HepG2 (cell line): ENCODE data around the gene CPNE8. TPM values are rescaled to one million over a fixed set of nuclear protein-coding genes. Genes with fewer than 3 reads are reported as not detected.

Source experiments
- ASH2L ChIP-seq: fragments of 300-600, 200-600 bp; sonication (generic); IDR thresholded peaks from 2 replicates; pipeline ENCODE4 v1.7.0; 2017; ENCODE audit warnings: low read depth, mild to moderate bottlenecking, moderate library complexity, mixed read lengths, low read length; ENCODE audit not compliant: insufficient read length
- ATF7-NPFF ChIP-seq: sonication (generic); formaldehyde crosslinking; IDR thresholded peaks from 2 replicates; pipeline ENCODE4 v1.8.1; 2023; ENCODE audit warnings: mild to moderate bottlenecking, low read depth, missing genetic modification reagents, moderate library complexity
- E2F1 ChIP-seq: sonication (generic); formaldehyde crosslinking; IDR thresholded peaks from 2 replicates; pipeline ENCODE4 v1.5.0; 2020; ENCODE audit warnings: missing genetic modification reagents
- EEA1 ChIP-seq: sonication (generic); formaldehyde crosslinking; IDR thresholded peaks from 2 replicates; pipeline ENCODE4 v1.5.1; 2020; ENCODE audit warnings: mild to moderate bottlenecking, missing genetic modification reagents, borderline replicate concordance
- FOXA3 ChIP-seq: IDR thresholded peaks from 2 replicates; pipeline ENCODE4 v1.6.1; 2016; ENCODE audit warnings: missing genetic modification reagents, missing compliant biosample characterization
- HNRNPL ChIP-seq: fragments of 200-400 bp; formaldehyde crosslinking; IDR thresholded peaks from 2 replicates; pipeline ENCODE4 v1.6.1; 2017; ENCODE audit warnings: mild to moderate bottlenecking, low read depth, low read length
- KDM2A ChIP-seq: sonication (generic); formaldehyde crosslinking; IDR thresholded peaks from 2 replicates; pipeline ENCODE4 v1.4.0; 2020; ENCODE audit warnings: low read depth, missing genetic modification reagents, borderline replicate concordance
- KLF16 ChIP-seq, 2 experiments: sonication (generic) in 1 of 2; formaldehyde crosslinking in 1 of 2; IDR thresholded peaks; 2 replicates each; pipeline versions ENCODE4 v1.6.1 to v1.8.0; 2016 to 2023; ENCODE audit warnings: missing genetic modification reagents in 2 of 2, missing compliant biosample characterization in 1 of 2
- MYNN ChIP-seq: sonication (generic); formaldehyde crosslinking; IDR thresholded peaks from 2 replicates; pipeline ENCODE4 v1.4.0; 2020; ENCODE audit warnings: mild to moderate bottlenecking, low read depth, missing genetic modification reagents
- NFKB2 ChIP-seq: sonication (generic); formaldehyde crosslinking; IDR thresholded peaks from 2 replicates; pipeline ENCODE4 v1.4.0; 2020; ENCODE audit warnings: missing genetic modification reagents, borderline replicate concordance
- NR2F1 ChIP-seq, 2 experiments: fragments of 450-650 bp in 1 of 2; formaldehyde crosslinking in 1 of 2; IDR thresholded peaks; 2 replicates each; pipeline versions ENCODE4 v1.5.0 to v1.6.1; 2016 to 2020; ENCODE audit warnings: mild to moderate bottlenecking in 1 of 2, missing compliant biosample characterization in 1 of 2, missing genetic modification reagents in 1 of 2, moderate library complexity in 1 of 2
- POLR2A ChIP-seq, 2 experiments: IDR thresholded peaks; 2 replicates each; pipeline ENCODE4 v1.6.1; 2011; ENCODE audit warnings: low read depth in 2 of 2, low read length in 2 of 2, mild to moderate bottlenecking in 1 of 2, moderate library complexity in 1 of 2; ENCODE audit not compliant: insufficient read depth in 1 of 2
- RBFOX2 ChIP-seq: fragments of 200-400 bp; formaldehyde crosslinking; IDR thresholded peaks from 2 replicates; pipeline ENCODE4 v1.6.1; 2017; ENCODE audit warnings: low read depth, mild to moderate bottlenecking, low read length
- TAF1 ChIP-seq: sonication (generic); formaldehyde crosslinking; IDR thresholded peaks from 2 replicates; pipeline ENCODE4 v1.4.0; 2020; ENCODE audit warnings: missing genetic modification reagents
- ZBTB33 ChIP-seq: sonication (generic); formaldehyde crosslinking; IDR thresholded peaks from 2 replicates; pipeline ENCODE4 v1.4.0; 2020; ENCODE audit warnings: missing genetic modification reagents
- ZNF280B ChIP-seq: sonication (generic); formaldehyde crosslinking; IDR thresholded peaks from 2 replicates; pipeline ENCODE4 v1.5.0; 2020; ENCODE audit warnings: missing genetic modification reagents, mild to moderate bottlenecking, borderline replicate concordance
- ZNF44 ChIP-seq: sonication (generic); formaldehyde crosslinking; IDR thresholded peaks from 2 replicates; pipeline ENCODE4 v1.5.1; 2020; ENCODE audit warnings: mild to moderate bottlenecking, missing genetic modification reagents
- ZNF576 ChIP-seq: sonication (generic); formaldehyde crosslinking; IDR thresholded peaks from 2 replicates; pipeline ENCODE4 v1.4.0; 2020; ENCODE audit warnings: mild to moderate bottlenecking, missing genetic modification reagents
- ZNF580 ChIP-seq: IDR thresholded peaks from 2 replicates; pipeline ENCODE4 v1.6.1; 2016; ENCODE audit warnings: low read depth, borderline replicate concordance
- ZNF800 ChIP-seq: sonication (generic); formaldehyde crosslinking; IDR thresholded peaks from 2 replicates; pipeline ENCODE4 v1.4.0; 2020; ENCODE audit warnings: missing genetic modification reagents
- polyA plus RNA-seq, 8 experiments: library from polyadenylated mRNA; depleted of rRNA in 3 of 8; stranded (reverse) in 7 of 8; unstranded in 1 of 8; fragments of >200 nt; fragmentation: Illumina TruSeq in 4 of 8; extraction: Trizol in 4 of 8; gene quantifications; 2 replicates each; pipeline versions ENCODE4 v1.2.1 to v1.2.3, GENCODE V29; 2011 to 2016; ENCODE audit warnings: low read depth in 4 of 8, missing spikeins in 1 of 8, mixed read lengths in 1 of 8; ENCODE audit not compliant: insufficient read depth in 1 of 8
- total RNA-seq, 5 experiments: library from RNA; depleted of rRNA; stranded (reverse); fragments of >200 nt; fragmentation: Illumina TruSeq; extraction: Trizol; gene quantifications; 2 replicates each; pipeline ENCODE4 v1.2.3, GENCODE V29; 2016; ENCODE audit warnings: low read depth in 1 of 5

CPNE8 gene
- total and polyA plus RNA-seq, 2 of the 13 experiments (the other 11 are each of a cell fraction or from before 2014, with no cell fraction given) = 2.4 to 2.7 TPM

- TF ChIP-seq POLR2A (IDR thresholded peaks at IDR 0.05; ENCODE audit: insufficient read depth in 1 of 2, low read depth in 2 of 2, low read length in 2 of 2) = 0 out of 4 replicates have a peak, but pooled peaks of 1 of the 2 experiments have one; percentile 27
- peak; percentile 53; the same call in 1 of the 2 replicates for TF ChIP-seq ATF7-NPFF (CRISPR knock-in tag)
- TF ChIP-seq RBFOX2 = peak; percentile 56
- no peak for TF ChIP-seq MYNN (CRISPR knock-in tag)
- TF ChIP-seq EEA1 (CRISPR knock-in tag) = no peak
- no peak for TF ChIP-seq ZBTB33 (CRISPR knock-in tag)
- 0 out of 2 replicates have a peak, but pooled peaks have one; percentile 2 for TF ChIP-seq NFKB2 (CRISPR knock-in tag)
- peak; percentile 31; the same call in 1 of the 2 replicates for TF ChIP-seq TAF1
- TF ChIP-seq ZNF580 = no peak
- 0 out of 2 replicates have a peak, but pooled peaks have one; percentile 2 for TF ChIP-seq ZNF800 (CRISPR knock-in tag)
- TF ChIP-seq NR2F1 (CRISPR knock-in tag; IDR thresholded peaks at IDR 0.05) = no peak
- TF ChIP-seq ZNF44 (CRISPR knock-in tag) = no peak
- TF ChIP-seq KLF16 (CRISPR knock-in tag; IDR thresholded peaks at IDR 0.05) = no peak
- TF ChIP-seq E2F1 = no peak
- TF ChIP-seq FOXA3 (CRISPR knock-in tag) = no peak
- peak; percentile 28 for TF ChIP-seq ASH2L
- no peak for TF ChIP-seq ZNF576 (CRISPR knock-in tag)
- no peak for TF ChIP-seq ZNF280B
- TF ChIP-seq KDM2A (CRISPR knock-in tag) = peak; percentile 46; the same call in 1 of the 2 replicates
- TF ChIP-seq HNRNPL = 0 out of 2 replicates have a peak, but pooled peaks have one; percentile 30
Observed at GRCh38 chr12:38905480-38906351, at the start of gene CPNE8 (continued).
